A549 (cell line): ENCODE results near the gene PIANP.

ENCODE experiments used
- CEBPB ChIP-seq, 2 experiments: fragments of >200 bp in 1 of 2; sonication (Bioruptor Twin) in 1 of 2; formaldehyde crosslinking in 1 of 2; IDR thresholded peaks; 2 replicates each; pipeline ENCODE4 v1.6.1; 2012 to 2016
- CHD2 ChIP-seq: fragments of 150-350 bp; IDR thresholded peaks from 2 replicates; pipeline ENCODE4 v1.6.1; 2014; ENCODE audit warnings: low read length; ENCODE audit not compliant: partially characterized antibody
- CTCF ChIP-seq: fragments of >200 bp; sonication (Bioruptor Twin); formaldehyde crosslinking; IDR thresholded peaks from 3 replicates; pipeline ENCODE4 v1.5.1; 2016
- HMGXB4 ChIP-seq: fragments of 250-450 bp; sonication (Bioruptor Pico); IDR thresholded peaks from 2 replicates; pipeline ENCODE4 v1.5.0; 2021; ENCODE audit warnings: mild to moderate bottlenecking, moderate library complexity, borderline replicate concordance
- KDM1A ChIP-seq: fragments of 200-600 bp; sonication (generic); IDR thresholded peaks from 2 replicates; pipeline ENCODE4 v1.6.1; 2016; ENCODE audit warnings: low read depth, mild to moderate bottlenecking
- MAZ ChIP-seq: fragments of 150-350 bp; IDR thresholded peaks from 2 replicates; pipeline ENCODE4 v1.6.1; 2014; ENCODE audit warnings: antibody characterized with exemption, low read depth, low read length, borderline replicate concordance
- MYC ChIP-seq: IDR thresholded peaks from 2 replicates; pipeline ENCODE4 v1.6.1; 2012; ENCODE audit warnings: mild to moderate bottlenecking, inconsistent platforms, low read length, improper control_type of control experiment, borderline replicate concordance
- NFE2L2 ChIP-seq: fragments of 150-350 bp; conservative IDR thresholded peaks from 2 replicates; pipeline ENCODE4 v1.6.1; 2014; ENCODE audit warnings: low read length
- POLR2A ChIP-seq: IDR thresholded peaks from 2 replicates; pipeline ENCODE4 v1.6.1; 2012; ENCODE audit warnings: mild to moderate bottlenecking, low read length
- RARB ChIP-seq: fragments of 250-450 bp; sonication (Bioruptor Pico); IDR thresholded peaks from 2 replicates; pipeline ENCODE4 v1.8.0; 2021; ENCODE audit warnings: mild to moderate bottlenecking, moderate library complexity
- TFCP2L1 ChIP-seq: fragments of 250-450 bp; sonication (Bioruptor Pico); IDR thresholded peaks from 2 replicates; pipeline ENCODE4 v1.5.0; 2021; ENCODE audit warnings: mild to moderate bottlenecking

- TF ChIP-seq TFCP2L1 (no peak), MAZ (no peak), CTCF (no peak), MYC (no peak), CHD2 (no peak), HMGXB4 (CRISPR knock-in tag) (no peak), CEBPB (IDR thresholded peaks at IDR 0.05) (no peak), KDM1A (no peak), NFE2L2 (no peak), POLR2A (no peak), RARB (CRISPR knock-in tag) (no peak)
These were observed 6.7 kb downstream of the PIANP start for GRCh38 chr12:6693832-6694355.
